WI38 (cell line): ENCODE results near the gene RAB28.

Source experiments
- H3K4me3 ChIP-seq: 2 replicates; pipeline ENCODE4 v1.5.1; 2011; ENCODE audit warnings: low read depth, mild to moderate bottlenecking, control low read depth, low read length
- CTCF ChIP-seq: IDR thresholded peaks from 2 replicates; pipeline ENCODE4 v1.5.1; 2012; ENCODE audit warnings: low read depth, mild to moderate bottlenecking, control low read depth, low read length

RAB28 gene

GRCh38 chr4:13527192-13527980 is 43.2 kb upstream of the RAB28 start:
- no peak overlapping the region for H3K4me3 ChIP-seq
- TF ChIP-seq CTCF, result no peak

- no peak for TF ChIP-seq CTCF
- no peak overlapping the region for H3K4me3 ChIP-seq
These were observed 42.5 kb upstream of the RAB28 start for GRCh38 chr4:13526658-13527057.

GRCh38 chr4:13525606-13526281 is 41.6 kb upstream of the RAB28 start:
- no peak overlapping the region for H3K4me3 ChIP-seq
- TF ChIP-seq CTCF, result no peak

GRCh38 chr4:13524504-13525243 is 40.5 kb upstream of the RAB28 start:
- TF ChIP-seq CTCF, result no peak
- H3K4me3 ChIP-seq, result no peak overlapping the region

GRCh38 chr4:13523591-13524503 is 39.7 kb upstream of the RAB28 start:
- TF ChIP-seq CTCF, result no peak
- no peak overlapping the region for H3K4me3 ChIP-seq

GRCh38 chr4:13523105-13523477 is 39.0 kb upstream of the RAB28 start:
- no peak overlapping the region for H3K4me3 ChIP-seq
- TF ChIP-seq CTCF, result no peak
